H1 (cell line): Measurements from ENCODE around the gene MOV10L1. TPM values are rescaled to one million over a fixed set of nuclear protein-coding genes. Genes with fewer than 3 reads are reported as not detected.

Experiments
- CTCF ChIA-PET: fragments of 300-600 bp; sonication (Branson Sonifier 250); formaldehyde crosslinking; loops from one replicate; lab custom pipeline; 2021; ENCODE audit not compliant: partially characterized antibody; lab: Charles Lee
- POLR2A ChIA-PET: fragments of 300-600 bp; sonication (Branson Sonifier 250); formaldehyde crosslinking; loops from one replicate; lab custom pipeline; 2021; ENCODE audit warnings: inconsistent platforms; ENCODE audit not compliant: partially characterized antibody; lab: Charles Lee
- DNase-seq, 2 experiments: peaks; one replicate each; pipeline versions ENCODE4 v3.0.0 to v3.0.0-alpha.2; 2010 to 2022; ENCODE audit warnings: low spot score in 2 of 2, low read depth in 1 of 2, mixed read lengths in 1 of 2
- FAIRE-seq: peaks from 2 replicates; lab custom pipeline; 2011; peaks lifted over from hg19 to GRCh38; lab: Jason Lieb, UNC
- H2AFZ ChIP-seq: 2 replicates; pipeline ENCODE4 v1.8.1; 2012; ENCODE audit warnings: low read length, inconsistent platforms
- H2AK5ac ChIP-seq: 2 replicates; pipeline ENCODE4 v1.6.1; 2013; ENCODE audit warnings: low read depth, low read length
- H2BK120ac ChIP-seq: replicated peaks from 2 replicates; pipeline ENCODE3; 2013; ENCODE audit warnings: low read depth, low read length, inconsistent platforms
- H2BK12ac ChIP-seq: 2 replicates; pipeline ENCODE4 v1.6.1; 2013; ENCODE audit warnings: low read depth, low read length
- H2BK15ac ChIP-seq: 2 replicates; pipeline ENCODE4 v1.6.1; 2013; ENCODE audit warnings: low read length
- H2BK20ac ChIP-seq: 2 replicates; pipeline ENCODE4 v1.6.1; 2013; ENCODE audit warnings: low read length
- H2BK5ac ChIP-seq: 2 replicates; pipeline ENCODE4 v1.6.1; 2013; ENCODE audit warnings: low read depth, low read length
- H3K14ac ChIP-seq: 2 replicates; pipeline ENCODE4 v1.6.1; 2013; ENCODE audit warnings: inconsistent platforms; ENCODE audit not compliant: insufficient read length
- H3K18ac ChIP-seq: 2 replicates; pipeline ENCODE4 v1.6.1; 2013; ENCODE audit warnings: low read length; ENCODE audit errors: extremely low read depth
- H3K23ac ChIP-seq: 2 replicates; pipeline ENCODE4 v1.6.1; 2013; ENCODE audit warnings: inconsistent platforms; ENCODE audit not compliant: insufficient read length
- H3K23me2 ChIP-seq: 2 replicates; pipeline ENCODE4 v1.6.1; 2013; ENCODE audit warnings: low read depth, low read length
- H3K27ac ChIP-seq: 2 replicates; pipeline ENCODE4 v1.6.1; 2011; ENCODE audit warnings: low read depth, low read length, inconsistent platforms
- H3K27me3 ChIP-seq, 4 experiments: replicated peaks in 1 of 4; 1 replicate in 1 of 4; 2 replicates in 3 of 4; pipeline versions ENCODE4 v1.6.1 to v1.8.1; 2011 to 2013; ENCODE audit warnings: low read length in 3 of 4, mild to moderate bottlenecking in 3 of 4, inconsistent platforms in 2 of 4, mixed read lengths in 2 of 4, moderate library complexity in 1 of 4; ENCODE audit not compliant: control insufficient read depth in 3 of 4, insufficient read depth in 3 of 4; ENCODE audit errors: extremely low read depth in 1 of 4
- H3K36me3 ChIP-seq, 4 experiments: 2 replicates each; pipeline versions ENCODE4 v1.6.1 to v1.8.1; 2011 to 2013; ENCODE audit warnings: mild to moderate bottlenecking in 4 of 4, low read length in 3 of 4, moderate library complexity in 2 of 4, control low read depth in 1 of 4, inconsistent platforms in 1 of 4; ENCODE audit not compliant: insufficient read depth in 4 of 4, control insufficient read depth in 2 of 4
- H3K4ac ChIP-seq: replicated peaks from 2 replicates; pipeline ENCODE3; 2013; ENCODE audit warnings: low read length, low read depth, mixed read lengths, inconsistent platforms; ENCODE audit not compliant: insufficient read length
- H3K4me1 ChIP-seq, 4 experiments: replicated peaks in 1 of 4; 1 replicate in 1 of 4; 2 replicates in 3 of 4; pipeline versions ENCODE4 v1.6.1 to v1.8.1; 2011 to 2013; ENCODE audit warnings: low read length in 3 of 4, inconsistent platforms in 2 of 4, mixed read lengths in 1 of 4; ENCODE audit not compliant: insufficient read depth in 4 of 4, control insufficient read depth in 3 of 4
- H3K4me2 ChIP-seq, 2 experiments: 2 replicates each; pipeline versions ENCODE4 v1.6.1 to v1.8.1; 2011 to 2013; ENCODE audit warnings: low read depth in 2 of 2, low read length in 2 of 2, control low read depth in 1 of 2, inconsistent platforms in 1 of 2, mild to moderate bottlenecking in 1 of 2; ENCODE audit not compliant: insufficient read depth in 1 of 2
- H3K4me3 ChIP-seq, 4 experiments: fragments of 200-600, 300-600 bp in 1 of 4; sonication (generic), shearing (Covaris generic), sonication (Bioruptor Twin) in 1 of 4; 2 replicates each; pipeline versions ENCODE4 v1.5.1 to v1.8.1; 2011 to 2016; ENCODE audit warnings: low read length in 4 of 4, low read depth in 3 of 4, control low read depth in 2 of 4, inconsistent platforms in 2 of 4, mild to moderate bottlenecking in 2 of 4, mixed read lengths in 1 of 4, moderate library complexity in 1 of 4; ENCODE audit not compliant: insufficient read depth in 2 of 4; ENCODE audit errors: extremely low read depth in 1 of 4
- H3K56ac ChIP-seq: replicated peaks from 2 replicates; pipeline ENCODE3; 2013; ENCODE audit warnings: low read depth, mild to moderate bottlenecking, mixed read lengths, low read length, inconsistent platforms; ENCODE audit not compliant: insufficient read length
- H3K79me1 ChIP-seq: 2 replicates; pipeline ENCODE4 v1.6.1; 2013; ENCODE audit warnings: low read depth, low read length, control low read depth
- H3K79me2 ChIP-seq, 2 experiments: 2 replicates each; pipeline versions ENCODE4 v1.6.1 to v1.8.1; 2012 to 2013; ENCODE audit warnings: low read length in 2 of 2, mild to moderate bottlenecking in 2 of 2, inconsistent platforms in 1 of 2; ENCODE audit not compliant: insufficient read depth in 2 of 2, control insufficient read depth in 1 of 2
- H3K9ac ChIP-seq, 4 experiments: replicated peaks in 1 of 4; 1 replicate in 1 of 4; 2 replicates in 3 of 4; pipeline versions ENCODE4 v1.6.1 to v1.8.1; 2011 to 2013; ENCODE audit warnings: low read depth in 3 of 4, low read length in 3 of 4, control low read depth in 2 of 4, mild to moderate bottlenecking in 2 of 4, moderate library complexity in 2 of 4, inconsistent platforms in 1 of 4; ENCODE audit errors: extremely low read depth in 1 of 4
- H3K9me3 ChIP-seq, 2 experiments: 2 replicates each; pipeline versions ENCODE4 v1.6.1 to v1.8.1; 2012 to 2013; ENCODE audit warnings: mild to moderate bottlenecking in 2 of 2, moderate library complexity in 2 of 2, control low read depth in 1 of 2, inconsistent platforms in 1 of 2, low read depth in 1 of 2, low read length in 1 of 2, mixed read lengths in 1 of 2; ENCODE audit not compliant: insufficient read depth in 2 of 2
- H4K20me1 ChIP-seq, 2 experiments: replicated peaks in 1 of 2; 2 replicates each; pipeline versions ENCODE3 to v1.8.1; 2011 to 2013; ENCODE audit warnings: inconsistent platforms in 2 of 2, low read length in 2 of 2, mild to moderate bottlenecking in 1 of 2; ENCODE audit not compliant: insufficient read depth in 2 of 2, control insufficient read depth in 1 of 2
- H4K5ac ChIP-seq: 2 replicates; pipeline ENCODE4 v1.6.1; 2013; ENCODE audit warnings: low read length, low read depth, mixed read lengths, inconsistent platforms; ENCODE audit not compliant: insufficient read length
- H4K8ac ChIP-seq: 2 replicates; pipeline ENCODE4 v1.8.0; 2013; ENCODE audit warnings: mild to moderate bottlenecking, moderate library complexity, low read length, inconsistent platforms; ENCODE audit not compliant: insufficient read depth; ENCODE audit errors: extremely low read depth
- H4K91ac ChIP-seq: replicated peaks from 2 replicates; pipeline ENCODE3; 2013; ENCODE audit warnings: low read length, mixed read lengths, inconsistent platforms; ENCODE audit not compliant: insufficient read length
- WGBS, 2 experiments: shearing (Covaris generic) in 1 of 2; methylation state at CpG; one replicate each; pipeline versions ENCODE4 v1.1.6 to v1.1.7; 2013 to 2015; ENCODE audit warnings: low lambda C conversion rate in 2 of 2, mixed read lengths in 2 of 2, inconsistent platforms in 1 of 2, low coverage in 1 of 2, missing lambda C conversion rate in 1 of 2; ENCODE audit not compliant: insufficient replicate concordance in 2 of 2, insufficient coverage in 1 of 2, insufficient read length in 1 of 2; ENCODE audit errors: extremely low coverage in 1 of 2, missing lambda C conversion rate in 1 of 2; 5-methylcytosine and 5-hydroxymethylcytosine counted together
- polyA plus RNA-seq, 7 experiments: library from polyadenylated mRNA; depleted of rRNA in 3 of 7; stranded (reverse) in 5 of 7; unstranded in 2 of 7; fragments of >200 nt in 5 of 7; fragments of 200-250 nt in 2 of 7; gene quantifications; 1 replicate in 5 of 7; 2 replicates in 1 of 7; 4 replicates in 1 of 7; pipeline versions ENCODE4 v1.2.1 to v1.2.3, GENCODE V29; 2011 to 2013; ENCODE audit warnings: missing spikeins in 2 of 7, mixed read lengths in 2 of 7
- total RNA-seq: library from RNA; stranded (reverse); fragmentation: NEBNext Ultra II Directional; extraction: Animal tissue kit (Norgen Biotek cat#: 25700); gene quantifications from 2 replicates; pipeline ENCODE4 v1.2.1, GENCODE V29; 2021

Gene MOV10L1
- total and polyA plus RNA-seq, 2 of the 8 experiments (the other 6 are each of a cell fraction or from before 2014, with no cell fraction given): 0.32 TPM; not detected in 1

DNA sequence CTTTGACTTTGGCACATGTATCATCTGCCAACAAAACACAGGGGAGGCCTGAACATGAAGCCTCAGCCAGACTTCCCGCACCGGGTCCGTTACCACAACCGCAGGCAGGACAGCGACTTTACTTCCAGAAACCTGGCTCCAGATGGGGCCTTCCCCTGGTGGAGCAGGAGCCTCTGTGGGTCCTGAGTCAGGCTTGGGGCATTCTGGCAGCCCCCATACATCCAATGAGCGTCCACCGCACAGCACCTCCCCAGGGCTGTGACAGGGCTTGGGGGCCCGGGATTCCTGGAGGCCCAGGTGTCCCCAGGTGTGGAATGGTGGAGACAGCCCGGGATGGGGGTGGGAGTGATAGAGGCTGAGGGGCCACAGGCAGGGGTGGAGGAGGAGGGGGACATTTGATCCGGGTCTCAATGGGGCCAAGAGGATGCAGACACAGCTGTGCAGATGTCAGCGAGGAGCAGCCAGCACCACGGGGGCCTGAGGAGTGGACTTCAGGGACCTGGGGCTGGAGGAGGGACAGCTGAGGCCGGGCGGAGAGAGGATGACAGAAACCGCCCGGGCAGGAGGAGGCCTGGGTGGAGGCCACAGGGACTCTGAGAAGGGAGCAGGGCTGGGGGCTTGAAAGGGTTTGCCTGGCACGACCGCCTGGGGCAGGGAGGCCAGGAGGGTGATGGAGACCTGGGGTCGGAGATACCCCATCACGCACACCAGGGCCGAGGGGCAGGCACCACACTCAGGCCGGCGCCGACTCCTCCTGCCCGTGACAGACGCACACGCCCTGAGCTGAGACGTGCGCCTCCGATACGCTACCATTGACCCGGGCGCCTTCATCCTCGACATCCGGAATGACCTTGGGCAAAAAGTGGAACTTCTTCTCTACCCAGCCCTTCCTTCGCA is 40.3 kb upstream of the MOV10L1 start:
- H3K14ac ChIP-seq: no peak overlapping the region
- no peaks in the 10 kb centered on the region for H3K79me2 ChIP-seq
- H3K27ac ChIP-seq: no peak overlapping the region
- H3K4me1 ChIP-seq: no peaks in the 10 kb centered on the region; a peak in 1 of 7 replicates
- no peak overlapping the region for H2AK5ac ChIP-seq
- H3K4ac ChIP-seq: no peak overlapping the region
- no peak overlapping the region for H2BK20ac ChIP-seq
- 0 out of 4 replicates have a peak, but pooled peaks cover 0 to 4% of the 10 kb centered on the region in 2 experiments for H3K9me3 ChIP-seq
- no peaks in the 10 kb centered on the region; a peak in 1 of 7 replicates for H3K27me3 ChIP-seq
- no peak overlapping the region for H2BK15ac ChIP-seq
- H3K4me2 ChIP-seq: no peak overlapping the region
- WGBS, 2 experiments: 94% methylated on average over 31 of the region's 36 CpGs; no CpG with 5 or more reads in 1 of the 2 experiments
- H4K5ac ChIP-seq: no peak overlapping the region
- H4K91ac ChIP-seq: no peak overlapping the region
- no peaks in the 10 kb centered on the region for H3K23me2 ChIP-seq
- no peaks in the 10 kb centered on the region for H3K36me3 ChIP-seq
- H3K4me3 ChIP-seq: no peak overlapping the region
- DNase-seq: no peak
- H2BK12ac ChIP-seq: no peak overlapping the region
- H3K18ac ChIP-seq: no peak overlapping the region
- no peak overlapping the region for H3K23ac ChIP-seq
- no peak overlapping the region for H2BK5ac ChIP-seq
- H3K56ac ChIP-seq: no peak overlapping the region
- H2AFZ ChIP-seq: no peak overlapping the region
- FAIRE-seq: no peak
- H4K20me1 ChIP-seq: no peaks in the 10 kb centered on the region
- H3K79me1 ChIP-seq: no peaks in the 10 kb centered on the region
- ChIA-PET POLR2A (no interaction called here), CTCF (interaction anchor here (0.7 to 1.2 kb wide), 2 partner anchors 104 to 112 kb away, joined by 3 read pairs; no protein-coding TSS in a partner anchor)
- H3K9ac ChIP-seq: no peak overlapping the region
- H2BK120ac ChIP-seq: no peak overlapping the region
- H4K8ac ChIP-seq: no peak overlapping the region
